Measurements from ENCODE around the gene CNPPD1. TPM values are rescaled to one million over a fixed set of nuclear protein-coding genes. Genes with fewer than 3 reads are reported as not detected.
A peak's percentile ranks its signal among the peaks of the same experiment; 100 is the strongest.

The CNPPD1 gene
- total and polyA plus RNA-seq, 4 donors: 27.5 to 66.9 (median 48.6) TPM

GRCh38 chr2:219175928-219176817, 552 bp downstream of the CNPPD1 start:
- peak overlapping the region; percentile 79 for H3K4me3 ChIP-seq
- DNase-seq (peak in 2 of 3 donors; percentile 47 to 49), ATAC-seq (ENCODE audit: insufficient read depth, low FRiP score) (peak; percentile 5)
- H3K27ac ChIP-seq (ENCODE audit: low read depth in 1 of 2, low read length in 1 of 2): peak overlapping the region; percentile 98 to 99
- TF ChIP-seq, protein P1, sequence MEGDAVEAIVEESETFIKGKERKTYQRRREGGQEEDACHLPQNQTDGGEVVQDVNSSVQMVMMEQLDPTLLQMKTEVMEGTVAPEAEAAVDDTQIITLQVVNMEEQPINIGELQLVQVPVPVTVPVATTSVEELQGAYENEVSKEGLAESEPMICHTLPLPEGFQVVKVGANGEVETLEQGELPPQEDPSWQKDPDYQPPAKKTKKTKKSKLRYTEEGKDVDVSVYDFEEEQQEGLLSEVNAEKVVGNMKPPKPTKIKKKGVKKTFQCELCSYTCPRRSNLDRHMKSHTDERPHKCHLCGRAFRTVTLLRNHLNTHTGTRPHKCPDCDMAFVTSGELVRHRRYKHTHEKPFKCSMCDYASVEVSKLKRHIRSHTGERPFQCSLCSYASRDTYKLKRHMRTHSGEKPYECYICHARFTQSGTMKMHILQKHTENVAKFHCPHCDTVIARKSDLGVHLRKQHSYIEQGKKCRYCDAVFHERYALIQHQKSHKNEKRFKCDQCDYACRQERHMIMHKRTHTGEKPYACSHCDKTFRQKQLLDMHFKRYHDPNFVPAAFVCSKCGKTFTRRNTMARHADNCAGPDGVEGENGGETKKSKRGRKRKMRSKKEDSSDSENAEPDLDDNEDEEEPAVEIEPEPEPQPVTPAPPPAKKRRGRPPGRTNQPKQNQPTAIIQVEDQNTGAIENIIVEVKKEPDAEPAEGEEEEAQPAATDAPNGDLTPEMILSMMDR (IDR thresholded peaks at IDR 0.05; ENCODE audit: control extremely low read depth, extremely low read depth): no peak
- no peaks in the 10 kb centered on the region for H3K9me3 ChIP-seq (ENCODE audit: control insufficient read depth in 4 of 4, insufficient read depth in 3 of 4, low read length in 3 of 4)
- peaks cover 15 to 41% (median 23%) of the 10 kb centered on the region in 4 donors for H3K36me3 ChIP-seq (ENCODE audit: control insufficient read depth in 4 of 4, insufficient read depth in 4 of 4, low read length in 4 of 4)
- peaks cover 3 to 23% (median 8%) of the 10 kb centered on the region in 5 donors for H3K4me1 ChIP-seq (ENCODE audit: control insufficient read depth in 5 of 5, insufficient read depth in 5 of 5, low read length in 5 of 5)
- 2 to 3% methylated on average over 37 to 45 of the region's 45 CpGs for WGBS, 2 donors
- H3K9ac ChIP-seq (ENCODE audit: insufficient read depth in 1 of 2, low read length in 2 of 2): peak overlapping the region; percentile 57 to 79
- H3K27me3 ChIP-seq (ENCODE audit: control insufficient read depth in 3 of 3, insufficient read depth in 3 of 3, low read length in 2 of 3): no peaks in the 10 kb centered on the region

GRCh38 chr2:219175486-219175885, 1.2 kb downstream of the CNPPD1 start:
- H3K4me3 ChIP-seq: no peak overlapping the region
- H3K9me3 ChIP-seq (ENCODE audit: control insufficient read depth in 4 of 4, insufficient read depth in 3 of 4, low read length in 3 of 4): no peaks in the 10 kb centered on the region
- peak overlapping the region in 1 of 2 donors; percentile 79 for H3K9ac ChIP-seq (ENCODE audit: insufficient read depth in 1 of 2, low read length in 2 of 2)
- no peaks in the 10 kb centered on the region for H3K27me3 ChIP-seq (ENCODE audit: control insufficient read depth in 3 of 3, insufficient read depth in 3 of 3, low read length in 2 of 3)
- TF ChIP-seq, protein P1 (IDR thresholded peaks at IDR 0.05; ENCODE audit: control extremely low read depth, extremely low read depth): no peak
- H3K27ac ChIP-seq (ENCODE audit: low read depth in 1 of 2, low read length in 1 of 2): peak overlapping the region in 1 of 2 donors; percentile 98
- ATAC-seq (ENCODE audit: insufficient read depth, low FRiP score): no peak
- no peak for DNase-seq
- H3K4me1 ChIP-seq (ENCODE audit: control insufficient read depth in 5 of 5, insufficient read depth in 5 of 5, low read length in 5 of 5): peaks cover 3 to 23% (median 8%) of the 10 kb centered on the region in 5 donors
- H3K36me3 ChIP-seq (ENCODE audit: control insufficient read depth in 4 of 4, insufficient read depth in 4 of 4, low read length in 4 of 4): peaks cover 13 to 34% (median 16%) of the 10 kb centered on the region in 4 donors
- 86 to 91% methylated on average over 7 of the region's 7 CpGs for WGBS, 2 donors

- no peaks in the 10 kb centered on the region for H3K27me3 ChIP-seq (ENCODE audit: control insufficient read depth in 3 of 3, insufficient read depth in 3 of 3, low read length in 2 of 3)
- WGBS, 2 donors: 87 to 90% methylated on average over 7 of the region's 7 CpGs
- no peak overlapping the region for H3K27ac ChIP-seq (ENCODE audit: low read depth in 1 of 2, low read length in 1 of 2)
- DNase-seq (no peak), ATAC-seq (ENCODE audit: insufficient read depth, low FRiP score) (no peak)
- TF ChIP-seq, protein P1 (IDR thresholded peaks at IDR 0.05; ENCODE audit: control extremely low read depth, extremely low read depth): no peak
- peaks cover 3 to 23% (median 8%) of the 10 kb centered on the region in 5 donors for H3K4me1 ChIP-seq (ENCODE audit: control insufficient read depth in 5 of 5, insufficient read depth in 5 of 5, low read length in 5 of 5)
- H3K9ac ChIP-seq (ENCODE audit: insufficient read depth in 1 of 2, low read length in 2 of 2): no peak overlapping the region
- no peaks in the 10 kb centered on the region for H3K9me3 ChIP-seq (ENCODE audit: control insufficient read depth in 4 of 4, insufficient read depth in 3 of 4, low read length in 3 of 4)
- peaks cover 8 to 28% (median 13%) of the 10 kb centered on the region in 4 donors for H3K36me3 ChIP-seq (ENCODE audit: control insufficient read depth in 4 of 4, insufficient read depth in 4 of 4, low read length in 4 of 4)
- no peak overlapping the region for H3K4me3 ChIP-seq
Observed at GRCh38 chr2:219174801-219175200, 1.9 kb downstream of the CNPPD1 start.
